HG03060 (cell line): ENCODE measurements around the gene MYRF.

Experiments
- ATAC-seq: cut with Tn5 transposase; IDR thresholded peaks from one replicate; pipeline ENCODE4 v1.9.1; 2021; ENCODE audit warnings: low read depth, moderate number of reproducible peaks; ENCODE audit not compliant: unreplicated experiment

Gene MYRF

GRCh38 chr11:61837411-61838005, 85.1 kb downstream of the MYRF start:
- ATAC-seq: no peak
